Tibial nerve (tissue), 4 donors: ENCODE data around the gene SIRT3.
"Not testable (repeated sequence)": the region's sequence is repeated elsewhere in the genome, so short reads cannot be mapped to it uniquely, and the experiment has no call there.

Experiments used
- EP300 ChIP-seq, 2 donors: sonication (generic); formaldehyde crosslinking; IDR thresholded peaks; one replicate each; pipeline ENCODE4 v1.6.1; 2017; ENCODE audit warnings: antibody characterized with exemption in 2 of 2, mild to moderate bottlenecking in 1 of 2
- POLR2A ChIP-seq, 2 donors: fragments of 450-650 bp; IDR thresholded peaks; one replicate each; pipeline ENCODE4 v1.6.1; 2017; ENCODE audit warnings: antibody characterized with exemption in 2 of 2, mild to moderate bottlenecking in 2 of 2, moderate library complexity in 2 of 2
- TF ChIP-seq, protein P1 (sequence below), 5 experiments: fragments of 200-600 bp in 3 of 5; fragments of 450-650 bp in 2 of 5; sonication (generic) in 3 of 5; IDR thresholded peaks; one replicate each; pipeline ENCODE4 v1.5.1; 2016 to 2019; ENCODE audit warnings: antibody characterized with exemption in 5 of 5, mild to moderate bottlenecking in 3 of 5, moderate library complexity in 2 of 5

DNA sequence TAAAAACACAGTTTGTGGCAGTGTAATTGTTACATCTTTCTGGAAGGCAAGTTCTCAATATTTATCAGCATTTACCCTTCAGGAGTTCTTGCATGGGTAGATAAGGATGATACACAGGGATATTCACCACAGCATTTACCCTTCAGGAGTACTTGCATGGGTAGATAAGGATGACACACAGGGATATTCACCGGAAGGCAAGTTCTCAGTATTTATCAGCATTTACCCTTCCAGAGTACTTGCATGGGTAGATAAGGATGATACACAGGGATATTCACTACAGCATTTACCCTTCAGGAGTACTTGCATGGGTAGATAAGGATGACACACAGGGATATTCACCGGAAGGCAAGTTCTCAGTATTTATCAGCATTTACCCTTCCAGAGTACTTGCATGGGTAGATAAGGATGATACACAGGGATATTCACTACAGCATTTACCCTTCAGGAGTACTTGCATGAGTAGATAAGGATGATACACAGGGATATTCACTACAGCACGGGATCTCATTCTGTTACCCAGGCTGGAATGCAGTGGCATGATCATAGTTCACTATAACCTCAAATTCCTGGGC, 15.4 kb downstream of the SIRT3 start:
- TF ChIP-seq, protein P1, sequence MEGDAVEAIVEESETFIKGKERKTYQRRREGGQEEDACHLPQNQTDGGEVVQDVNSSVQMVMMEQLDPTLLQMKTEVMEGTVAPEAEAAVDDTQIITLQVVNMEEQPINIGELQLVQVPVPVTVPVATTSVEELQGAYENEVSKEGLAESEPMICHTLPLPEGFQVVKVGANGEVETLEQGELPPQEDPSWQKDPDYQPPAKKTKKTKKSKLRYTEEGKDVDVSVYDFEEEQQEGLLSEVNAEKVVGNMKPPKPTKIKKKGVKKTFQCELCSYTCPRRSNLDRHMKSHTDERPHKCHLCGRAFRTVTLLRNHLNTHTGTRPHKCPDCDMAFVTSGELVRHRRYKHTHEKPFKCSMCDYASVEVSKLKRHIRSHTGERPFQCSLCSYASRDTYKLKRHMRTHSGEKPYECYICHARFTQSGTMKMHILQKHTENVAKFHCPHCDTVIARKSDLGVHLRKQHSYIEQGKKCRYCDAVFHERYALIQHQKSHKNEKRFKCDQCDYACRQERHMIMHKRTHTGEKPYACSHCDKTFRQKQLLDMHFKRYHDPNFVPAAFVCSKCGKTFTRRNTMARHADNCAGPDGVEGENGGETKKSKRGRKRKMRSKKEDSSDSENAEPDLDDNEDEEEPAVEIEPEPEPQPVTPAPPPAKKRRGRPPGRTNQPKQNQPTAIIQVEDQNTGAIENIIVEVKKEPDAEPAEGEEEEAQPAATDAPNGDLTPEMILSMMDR (IDR thresholded peaks at IDR 0.05): not testable (repeated sequence)
- TF ChIP-seq EP300, POLR2A (IDR thresholded peaks at IDR 0.05): not testable (repeated sequence)
